ENCODE results near the gene HNF4A. TPM values are rescaled to one million over a fixed set of nuclear protein-coding genes. Genes with fewer than 3 reads are reported as not detected.

HNF4A gene
- total and polyA plus RNA-seq, 2 donors (not counting 3 experiments of a cell fraction or from before 2014, with no cell fraction given): not detected

DNA sequence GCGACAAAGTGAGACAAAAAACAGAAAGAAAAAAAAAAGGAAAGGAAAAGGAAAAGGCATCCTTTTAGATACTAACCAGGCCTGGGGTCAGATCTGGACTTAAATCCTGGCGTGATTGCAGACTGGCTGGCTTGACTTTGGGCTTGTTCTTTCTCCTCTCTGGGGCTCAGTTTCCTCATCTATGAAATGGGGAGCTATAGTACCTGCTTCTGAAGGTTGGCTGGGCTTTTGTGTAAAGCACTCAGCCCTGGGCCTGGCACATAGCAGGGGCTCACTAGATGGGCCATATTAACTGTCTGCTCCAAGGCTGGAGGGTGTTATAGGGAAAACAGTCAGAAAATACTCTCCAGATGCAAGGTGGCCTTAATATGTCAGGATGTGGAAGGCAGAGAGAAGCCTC lies 19.8 kb upstream of the HNF4A start:
- H3K4me1 ChIP-seq (ENCODE audit: control insufficient read depth, extremely low read depth, insufficient read depth, low read length): no peaks in the 10 kb centered on the region
- no peak overlapping the region for H3K9ac ChIP-seq (replicated peaks; ENCODE audit: extremely low read depth, insufficient read depth, low read length)
- no peak overlapping the region for H2AFZ ChIP-seq (ENCODE audit: low read depth, low read length)
- no peak for TF ChIP-seq GATA2 (IDR thresholded peaks at IDR 0.05; ENCODE audit: insufficient read depth, insufficient read length, low read depth, low read length)
- no peak for TF ChIP-seq JUN (IDR thresholded peaks at IDR 0.05; ENCODE audit: borderline replicate concordance, insufficient read depth, insufficient read length, low read depth)
- no peak for TF ChIP-seq EZH2 (IDR thresholded peaks at IDR 0.05; ENCODE audit: borderline replicate concordance, low read depth, low read length, severe bottlenecking)
- TF ChIP-seq MYC (IDR thresholded peaks at IDR 0.05; ENCODE audit: low read depth, low read length): no peak
- no peak for TF ChIP-seq POLR2AphosphoS5 (IDR thresholded peaks at IDR 0.05; ENCODE audit: insufficient read depth, low read depth, low read length)
- TF ChIP-seq, protein P1, sequence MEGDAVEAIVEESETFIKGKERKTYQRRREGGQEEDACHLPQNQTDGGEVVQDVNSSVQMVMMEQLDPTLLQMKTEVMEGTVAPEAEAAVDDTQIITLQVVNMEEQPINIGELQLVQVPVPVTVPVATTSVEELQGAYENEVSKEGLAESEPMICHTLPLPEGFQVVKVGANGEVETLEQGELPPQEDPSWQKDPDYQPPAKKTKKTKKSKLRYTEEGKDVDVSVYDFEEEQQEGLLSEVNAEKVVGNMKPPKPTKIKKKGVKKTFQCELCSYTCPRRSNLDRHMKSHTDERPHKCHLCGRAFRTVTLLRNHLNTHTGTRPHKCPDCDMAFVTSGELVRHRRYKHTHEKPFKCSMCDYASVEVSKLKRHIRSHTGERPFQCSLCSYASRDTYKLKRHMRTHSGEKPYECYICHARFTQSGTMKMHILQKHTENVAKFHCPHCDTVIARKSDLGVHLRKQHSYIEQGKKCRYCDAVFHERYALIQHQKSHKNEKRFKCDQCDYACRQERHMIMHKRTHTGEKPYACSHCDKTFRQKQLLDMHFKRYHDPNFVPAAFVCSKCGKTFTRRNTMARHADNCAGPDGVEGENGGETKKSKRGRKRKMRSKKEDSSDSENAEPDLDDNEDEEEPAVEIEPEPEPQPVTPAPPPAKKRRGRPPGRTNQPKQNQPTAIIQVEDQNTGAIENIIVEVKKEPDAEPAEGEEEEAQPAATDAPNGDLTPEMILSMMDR (IDR thresholded peaks at IDR 0.05; ENCODE audit: extremely low read depth in 1 of 2, insufficient read depth in 1 of 2, low read depth in 1 of 2, low read length in 2 of 2): no peak
- no peak for TF ChIP-seq FOS (IDR thresholded peaks at IDR 0.05; ENCODE audit: borderline replicate concordance, insufficient read depth, low read length)
- TF ChIP-seq, protein P2, sequence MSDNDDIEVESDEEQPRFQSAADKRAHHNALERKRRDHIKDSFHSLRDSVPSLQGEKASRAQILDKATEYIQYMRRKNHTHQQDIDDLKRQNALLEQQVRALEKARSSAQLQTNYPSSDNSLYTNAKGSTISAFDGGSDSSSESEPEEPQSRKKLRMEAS (IDR thresholded peaks at IDR 0.05; ENCODE audit: insufficient read depth, insufficient read length): no peak
- H4K20me1 ChIP-seq (replicated peaks; ENCODE audit: control insufficient read depth, extremely low read depth, insufficient read depth, low read length): no peaks in the 10 kb centered on the region
- intact Hi-C loops (cut with micrococcal nuclease) (no loop called here), dilution Hi-C loops (cut with MboI; ENCODE audit: extremely low pct_ligation_motif_present, low sequenced_read_pairs) (no loop called here)
- H3K9me3 ChIP-seq (replicated peaks; ENCODE audit: control insufficient read depth, insufficient read depth, low read length): no peaks in the 10 kb centered on the region
- H3K79me2 ChIP-seq (ENCODE audit: control insufficient read depth, insufficient read depth, low read length): no peaks in the 10 kb centered on the region
- CTCF ChIA-PET: no interaction called here
- H3K4me3 ChIP-seq (replicated peaks in 1 of 3; ENCODE audit: insufficient read depth in 1 of 3, low read depth in 1 of 3, low read length in 3 of 3): no peak overlapping the region
- no TSS peak for BruUV-seq (replicated peaks)
- H3K27ac ChIP-seq (ENCODE audit: insufficient read depth, low read depth, low read length): no peak overlapping the region
- H3K36me3 ChIP-seq (ENCODE audit: control insufficient read depth in 2 of 2, extremely low read depth in 1 of 2, insufficient read depth in 2 of 2, low read length in 2 of 2): no peaks in the 10 kb centered on the region
- H3K9me1 ChIP-seq (replicated peaks; ENCODE audit: control insufficient read depth, extremely low read depth, insufficient read depth, low read length): no peaks in the 10 kb centered on the region
- FAIRE-seq (no peak), DNase-seq (ENCODE audit: low read depth, low spot score) (no peak)
- peaks cover 0 to 4% of the 10 kb centered on the region in 2 experiments for H3K27me3 ChIP-seq (ENCODE audit: control insufficient read depth in 2 of 2, insufficient read depth in 2 of 2, low read length in 2 of 2)
- no peak overlapping the region for H3K4me2 ChIP-seq (ENCODE audit: insufficient read depth, low read length)
- POLR2A ChIA-PET: no interaction called here
